GM12864 (cell line): ENCODE data around the gene SSNA1.
"Not testable (repeated sequence)": the region's sequence is repeated elsewhere in the genome, so short reads cannot be mapped to it uniquely, and the experiment has no call there.

Experiments
- DNase-seq: peaks from one replicate; pipeline ENCODE4 v3.0.0-alpha.2; 2011; ENCODE audit warnings: low read depth
- H3K4me3 ChIP-seq: 2 replicates; pipeline ENCODE4 v1.5.1; 2011; ENCODE audit warnings: mild to moderate bottlenecking, low read depth, low read length, control low read depth
- CTCF ChIP-seq: IDR thresholded peaks from 2 replicates; pipeline ENCODE4 v1.5.1; 2011; ENCODE audit warnings: low read depth, mild to moderate bottlenecking, moderate library complexity, low read length, control low read depth, inconsistent platforms; ENCODE audit errors: missing control alignments

The SSNA1 gene

GRCh38 chr9:137236238-137236935, 47.9 kb downstream of the SSNA1 start:
- H3K4me3 ChIP-seq: 0 out of 2 replicates have a peak overlapping the region, but pooled peaks have one; percentile 20
- TF ChIP-seq CTCF: peak; percentile 94
- DNase-seq: peak; percentile 50

GRCh38 chr9:137236936-137237421, 48.5 kb downstream of the SSNA1 start:
- TF ChIP-seq CTCF: no peak
- no peak for DNase-seq
- 0 out of 2 replicates have a peak overlapping the region, but pooled peaks have one; percentile 20 for H3K4me3 ChIP-seq

GRCh38 chr9:137237759-137238726, 49.6 kb downstream of the SSNA1 start:
- no peak for DNase-seq
- TF ChIP-seq CTCF: no peak
- H3K4me3 ChIP-seq: no peak overlapping the region

- DNase-seq: not testable (repeated sequence)
- H3K4me3 ChIP-seq: peak overlapping the region; percentile 76
Measured at GRCh38 chr9:137239541-137240200, 51.2 kb downstream of the SSNA1 start.
